Measurements from ENCODE around the gene FAM32A. TPM values are rescaled to one million over a fixed set of nuclear protein-coding genes. Genes with fewer than 3 reads are reported as not detected.

FAM32A gene
- total RNA-seq, 1 donor from 2014 or later = 106 TPM

- no peak overlapping the region for H3K27ac ChIP-seq (ENCODE audit: low read depth, low read length)
- no peaks in the 10 kb centered on the region for H3K9me3 ChIP-seq (ENCODE audit: insufficient read depth, low read depth, low read length)
- H4K20me1 ChIP-seq (ENCODE audit: insufficient read depth, low read length) = peaks cover 32% of the 10 kb centered on the region
- peaks cover 3% of the 10 kb centered on the region for H3K4me1 Mint-ChIP-seq (ENCODE audit: low read depth, unreplicated experiment)
- FAIRE-seq (no peak), DNase-seq (ENCODE audit: low read depth) (no peak)
- no peak overlapping the region for H3K4me3 ChIP-seq (ENCODE audit: insufficient read depth, low read depth, low read length)
- peaks cover 30% of the 10 kb centered on the region for H3K36me3 ChIP-seq (ENCODE audit: insufficient read depth, low read length)
- no peak overlapping the region for H3K4me2 ChIP-seq (ENCODE audit: low read length)
- H3K79me2 ChIP-seq (ENCODE audit: insufficient read depth, low read length) = peaks cover 23% of the 10 kb centered on the region
- H3K27me3 Mint-ChIP-seq (ENCODE audit: low read depth, unreplicated experiment) = no peaks in the 10 kb centered on the region
- H3K4me1 ChIP-seq (ENCODE audit: insufficient read depth, low read length) = peaks cover 6% of the 10 kb centered on the region
- no peak overlapping the region for H2AFZ ChIP-seq (ENCODE audit: low read depth, low read length)
- H3K9ac ChIP-seq (ENCODE audit: low read length) = no peak overlapping the region
- TF ChIP-seq, protein P1, sequence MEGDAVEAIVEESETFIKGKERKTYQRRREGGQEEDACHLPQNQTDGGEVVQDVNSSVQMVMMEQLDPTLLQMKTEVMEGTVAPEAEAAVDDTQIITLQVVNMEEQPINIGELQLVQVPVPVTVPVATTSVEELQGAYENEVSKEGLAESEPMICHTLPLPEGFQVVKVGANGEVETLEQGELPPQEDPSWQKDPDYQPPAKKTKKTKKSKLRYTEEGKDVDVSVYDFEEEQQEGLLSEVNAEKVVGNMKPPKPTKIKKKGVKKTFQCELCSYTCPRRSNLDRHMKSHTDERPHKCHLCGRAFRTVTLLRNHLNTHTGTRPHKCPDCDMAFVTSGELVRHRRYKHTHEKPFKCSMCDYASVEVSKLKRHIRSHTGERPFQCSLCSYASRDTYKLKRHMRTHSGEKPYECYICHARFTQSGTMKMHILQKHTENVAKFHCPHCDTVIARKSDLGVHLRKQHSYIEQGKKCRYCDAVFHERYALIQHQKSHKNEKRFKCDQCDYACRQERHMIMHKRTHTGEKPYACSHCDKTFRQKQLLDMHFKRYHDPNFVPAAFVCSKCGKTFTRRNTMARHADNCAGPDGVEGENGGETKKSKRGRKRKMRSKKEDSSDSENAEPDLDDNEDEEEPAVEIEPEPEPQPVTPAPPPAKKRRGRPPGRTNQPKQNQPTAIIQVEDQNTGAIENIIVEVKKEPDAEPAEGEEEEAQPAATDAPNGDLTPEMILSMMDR (IDR thresholded peaks at IDR 0.05; ENCODE audit: insufficient read depth, low read depth, low read length) = no peak
- no peak for TF ChIP-seq EZH2 (IDR thresholded peaks at IDR 0.05; ENCODE audit: insufficient read depth, low read length)
- no peak overlapping the region for H3K4me3 Mint-ChIP-seq (ENCODE audit: unreplicated experiment)
- H3K27me3 ChIP-seq (ENCODE audit: insufficient read depth, low read length) = no peaks in the 10 kb centered on the region
- H3K9me3 Mint-ChIP-seq (ENCODE audit: unreplicated experiment) = no peaks in the 10 kb centered on the region
- no peak overlapping the region for H3K27ac Mint-ChIP-seq (ENCODE audit: unreplicated experiment)
- peaks cover 12% of the 10 kb centered on the region for H3K36me3 Mint-ChIP-seq (ENCODE audit: low read depth, unreplicated experiment)
Measured at GRCh38 chr19:16191216-16191908, 6.2 kb downstream of the FAM32A start.

DNA sequence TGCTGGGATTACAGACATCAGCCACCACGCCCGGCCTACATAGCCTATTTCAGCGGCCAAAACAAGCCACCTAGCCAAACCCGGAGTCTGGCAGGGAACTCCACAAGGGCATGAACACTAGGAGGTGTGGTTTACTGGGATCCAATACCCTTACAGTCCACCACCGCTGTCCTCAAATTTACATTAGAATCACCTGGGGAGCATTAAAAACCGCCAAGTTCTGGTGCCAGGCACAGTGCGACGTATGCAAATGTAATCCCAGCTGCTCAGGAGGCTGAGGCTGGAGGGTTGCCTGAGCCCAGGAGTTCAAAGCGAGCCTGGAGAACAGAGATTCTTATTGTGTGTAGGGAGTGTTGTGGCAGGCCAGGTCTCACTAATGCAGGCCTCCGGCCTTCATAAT is 8.3 kb downstream of the FAM32A start:
- H3K9me3 ChIP-seq (ENCODE audit: insufficient read depth, low read depth, low read length) = no peaks in the 10 kb centered on the region
- peaks cover 4% of the 10 kb centered on the region for H3K4me1 Mint-ChIP-seq (ENCODE audit: low read depth, unreplicated experiment)
- no peak overlapping the region for H3K4me3 ChIP-seq (ENCODE audit: insufficient read depth, low read depth, low read length)
- H3K27ac ChIP-seq (ENCODE audit: low read depth, low read length) = no peak overlapping the region
- H3K4me2 ChIP-seq (ENCODE audit: low read length) = no peak overlapping the region
- H3K9ac ChIP-seq (ENCODE audit: low read length) = no peak overlapping the region
- FAIRE-seq = no peak
- H3K4me1 ChIP-seq (ENCODE audit: insufficient read depth, low read length) = peaks cover 15% of the 10 kb centered on the region
- no peak overlapping the region for H3K27ac Mint-ChIP-seq (ENCODE audit: unreplicated experiment)
- H3K36me3 Mint-ChIP-seq (ENCODE audit: low read depth, unreplicated experiment) = peaks cover 5% of the 10 kb centered on the region
- H3K9me3 Mint-ChIP-seq (ENCODE audit: unreplicated experiment) = no peaks in the 10 kb centered on the region
- peaks cover 16% of the 10 kb centered on the region for H3K79me2 ChIP-seq (ENCODE audit: insufficient read depth, low read length)
- no peak overlapping the region for H3K4me3 Mint-ChIP-seq (ENCODE audit: unreplicated experiment)
- DNase-seq (ENCODE audit: low read depth) = no peak
- no peaks in the 10 kb centered on the region for H3K27me3 Mint-ChIP-seq (ENCODE audit: low read depth, unreplicated experiment)
- no peaks in the 10 kb centered on the region for H3K27me3 ChIP-seq (ENCODE audit: insufficient read depth, low read length)
- peaks cover 22% of the 10 kb centered on the region for H4K20me1 ChIP-seq (ENCODE audit: insufficient read depth, low read length)
- no peak overlapping the region for H2AFZ ChIP-seq (ENCODE audit: low read depth, low read length)
- peaks cover 25% of the 10 kb centered on the region for H3K36me3 ChIP-seq (ENCODE audit: insufficient read depth, low read length)
- no peak for TF ChIP-seq EZH2 (IDR thresholded peaks at IDR 0.05; ENCODE audit: insufficient read depth, low read length)
- TF ChIP-seq, protein P1 (IDR thresholded peaks at IDR 0.05; ENCODE audit: insufficient read depth, low read depth, low read length) = no peak

DNA sequence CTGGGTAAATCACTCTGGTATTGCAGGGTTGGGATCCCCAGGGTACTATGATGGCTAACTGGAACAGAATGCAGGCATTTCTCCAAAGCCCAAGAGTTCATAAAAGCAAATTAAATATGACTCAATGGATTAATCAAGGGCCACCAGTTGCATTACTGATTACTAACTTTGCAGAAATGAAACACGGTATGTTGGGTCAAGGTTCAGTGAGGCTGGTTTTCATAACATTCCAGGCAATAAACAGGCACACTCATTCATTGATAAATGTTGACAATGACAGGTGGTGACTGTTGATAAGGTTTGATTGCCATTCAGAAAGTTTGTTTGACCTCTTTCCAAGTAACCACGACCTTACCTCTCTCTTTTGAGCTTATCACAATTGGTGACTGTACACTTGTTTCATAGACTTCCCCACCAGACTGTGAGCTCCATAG is 12.0 kb downstream of the FAM32A start:
- peak overlapping the region; percentile 92 for H3K9ac ChIP-seq (ENCODE audit: low read length)
- no peaks in the 10 kb centered on the region for H3K27me3 ChIP-seq (ENCODE audit: insufficient read depth, low read length)
- Mint-ChIP-seq H3K27me3 (ENCODE audit: low read depth, unreplicated experiment) (no peaks in the 10 kb centered on the region), H3K4me3 (ENCODE audit: unreplicated experiment) (peak overlapping the region; percentile 91), H3K4me1 (ENCODE audit: low read depth, unreplicated experiment) (peaks cover 13% of the 10 kb centered on the region), H3K36me3 (ENCODE audit: low read depth, unreplicated experiment) (peaks cover 10% of the 10 kb centered on the region), H3K27ac (ENCODE audit: unreplicated experiment) (peak overlapping the region; percentile 59), H3K9me3 (ENCODE audit: unreplicated experiment) (no peaks in the 10 kb centered on the region)
- H2AFZ ChIP-seq (ENCODE audit: low read depth, low read length) = peak overlapping the region; percentile 16
- no peak for TF ChIP-seq EZH2 (IDR thresholded peaks at IDR 0.05; ENCODE audit: insufficient read depth, low read length)
- TF ChIP-seq, protein P1 (IDR thresholded peaks at IDR 0.05; ENCODE audit: insufficient read depth, low read depth, low read length) = no peak
- H3K4me2 ChIP-seq (ENCODE audit: low read length) = peak overlapping the region; percentile 94
- H3K27ac ChIP-seq (ENCODE audit: low read depth, low read length) = peak overlapping the region; percentile 76
- peaks cover 43% of the 10 kb centered on the region for H3K79me2 ChIP-seq (ENCODE audit: insufficient read depth, low read length)
- peak; percentile 86 for DNase-seq (ENCODE audit: low read depth)
- H3K36me3 ChIP-seq (ENCODE audit: insufficient read depth, low read length) = peaks cover 7% of the 10 kb centered on the region
- peaks cover 35% of the 10 kb centered on the region for H4K20me1 ChIP-seq (ENCODE audit: insufficient read depth, low read length)
- peak; percentile 9 for FAIRE-seq
- H3K9me3 ChIP-seq (ENCODE audit: insufficient read depth, low read depth, low read length) = no peaks in the 10 kb centered on the region
- peaks cover 23% of the 10 kb centered on the region for H3K4me1 ChIP-seq (ENCODE audit: insufficient read depth, low read length)
- H3K4me3 ChIP-seq (ENCODE audit: insufficient read depth, low read depth, low read length) = peak overlapping the region; percentile 89

Data from astrocyte (in vitro differentiated cells and primary cell).